GM19043 (cell line): ENCODE data around the gene RPL13.

Experiments used
- ATAC-seq: cut with Tn5 transposase; IDR thresholded peaks from one replicate; pipeline ENCODE4 v1.9.1; 2021; ENCODE audit warnings: low read depth; ENCODE audit not compliant: unreplicated experiment

RPL13 gene

GRCh38 chr16:89613231-89613953, 52.9 kb downstream of the RPL13 start, which contains the start of gene DPEP1:
Gene DPEP1, plus strand, starts transcription at chr16:89613642. Its CDS starts 16,769 bp downstream, at chr16:89630411.
- no peak for ATAC-seq

DNA sequence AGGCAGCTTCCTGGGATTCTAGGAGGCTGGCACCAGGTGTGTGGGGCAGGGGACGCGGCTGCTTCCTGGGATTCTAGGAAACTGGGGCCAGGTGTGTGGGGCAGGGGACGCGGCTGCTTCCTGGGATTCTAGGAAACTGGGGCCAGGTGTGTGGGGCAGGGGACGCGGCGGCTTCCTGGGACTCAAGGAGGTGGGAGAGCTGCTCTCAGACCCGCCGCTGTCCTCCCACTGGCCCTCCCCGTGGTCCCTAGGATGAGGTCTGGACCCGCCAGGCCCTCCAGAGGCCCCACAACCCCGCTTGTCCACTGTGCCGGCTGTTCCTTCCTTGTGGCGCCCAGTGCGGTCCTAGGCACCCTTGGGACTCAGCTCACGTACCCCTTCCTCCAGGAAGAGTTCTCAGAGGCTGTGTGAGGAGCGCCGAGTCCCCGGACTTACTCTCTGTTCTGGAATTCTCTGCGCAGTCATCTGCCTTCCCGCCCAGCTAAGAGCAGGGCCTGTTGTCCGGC, 53.5 kb downstream of the RPL13 start:
- ATAC-seq = no peak
